Thyroid gland (tissue), 4 donors: ENCODE measurements around the gene ABCC9. TPM values are rescaled to one million over a fixed set of nuclear protein-coding genes. Genes with fewer than 3 reads are reported as not detected.
"Not testable (repeated sequence)": the region's sequence is repeated elsewhere in the genome, so short reads cannot be mapped to it uniquely, and the experiment has no call there.

Experiments
- DNase-seq, 2 donors: peaks; one replicate each; pipeline ENCODE4 v3.0.0-alpha.2; 2019
- H3K27ac ChIP-seq, 3 donors: fragments of 200-600 bp; sonication (generic); 1 replicate in 2 of 3; 2 replicates in 1 of 3; pipeline ENCODE4 v1.5.1; 2016 to 2019; ENCODE audit warnings: mild to moderate bottlenecking in 1 of 3, moderate library complexity in 1 of 3
- H3K27me3 ChIP-seq: fragments of 200-600 bp; sonication (generic); one replicate; pipeline ENCODE4 v1.5.1; 2019
- H3K36me3 ChIP-seq, 2 donors: fragments of 200-600 bp; sonication (generic); one replicate each; pipeline ENCODE4 v1.5.1; 2016 to 2019
- H3K4me1 ChIP-seq, 2 donors: fragments of 200-600 bp; sonication (generic); one replicate each; pipeline ENCODE4 v1.5.1; 2017 to 2019
- H3K4me3 ChIP-seq, 3 donors: fragments of 200-600 bp; sonication (generic); replicated peaks in 1 of 3; 1 replicate in 2 of 3; 2 replicates in 1 of 3; pipeline ENCODE4 v1.5.1; 2016; ENCODE audit warnings: mild to moderate bottlenecking in 1 of 3
- H3K9me3 ChIP-seq: fragments of 200-600 bp; sonication (generic); one replicate; pipeline ENCODE4 v1.5.1; 2017
- CTCF ChIP-seq, 6 experiments: fragments of 200-600 bp in 3 of 6; fragments of 450-650 bp in 3 of 6; sonication (generic) in 3 of 6; IDR thresholded peaks; one replicate each; pipeline ENCODE4 v1.5.1; 2016 to 2019; ENCODE audit warnings: antibody characterized with exemption in 6 of 6, mild to moderate bottlenecking in 2 of 6, inconsistent platforms in 1 of 6, moderate library complexity in 1 of 6
- POLR2A ChIP-seq, 2 donors: fragments of 450-650 bp; IDR thresholded peaks; one replicate each; pipeline ENCODE4 v1.6.1; 2017; ENCODE audit warnings: antibody characterized with exemption in 2 of 2, mild to moderate bottlenecking in 2 of 2, moderate library complexity in 1 of 2
- WGBS, 2 donors: methylation state at CpG; one replicate each; pipeline ENCODE4 v1.1.5; 2017; 5-methylcytosine and 5-hydroxymethylcytosine counted together
- intact Hi-C: fragments of 100-400 bp; cut with DNase I; formaldehyde crosslinking; loops from one replicate; pipeline ENCODE4 v1.15.1; 2023
- total RNA-seq, 4 donors: library from RNA; depleted of rRNA; stranded (reverse); fragments of >200 nt; gene quantifications; one replicate each; pipeline ENCODE4 v1.2.3, GENCODE V29; 2016

The ABCC9 gene
- total RNA-seq, 4 donors from 2014 or later, result 10.5 to 46.8 (median 26.0) TPM

DNA sequence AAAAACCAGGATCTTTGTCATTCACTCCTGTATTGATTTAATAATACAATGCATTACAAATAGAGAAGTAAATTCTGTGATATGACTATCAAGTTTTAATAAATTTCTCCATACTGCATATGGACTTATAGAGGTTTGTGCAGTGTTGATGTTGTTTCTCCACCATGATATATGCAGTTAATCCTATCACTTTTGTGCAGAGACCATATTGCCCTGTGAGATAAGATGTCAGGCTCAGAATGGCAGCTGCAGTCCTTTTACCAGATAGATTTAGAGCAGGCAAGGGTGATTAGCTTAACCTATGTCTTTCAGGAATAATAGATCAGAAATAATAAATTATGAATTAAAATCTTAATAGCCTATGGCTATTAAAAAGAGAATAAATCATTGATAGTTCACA lies 128.1 kb downstream of the ABCC9 start:
- TF ChIP-seq CTCF (IDR thresholded peaks at IDR 0.05), result no peak
- Histone ChIP-seq H3K4me1 (no peaks in the 10 kb centered on the region), H3K9me3 (no peaks in the 10 kb centered on the region), H3K36me3 (no peaks in the 10 kb centered on the region), H3K4me3 (no peak overlapping the region), H3K27me3 (no peaks in the 10 kb centered on the region), H3K27ac (no peak overlapping the region)
- intact Hi-C loops, result no loop called here
- DNase-seq, result no peak

GRCh38 chr12:21812340-21812739 lies 128.9 kb downstream of the ABCC9 start:
- H3K4me3 ChIP-seq, DNase-seq, H3K27me3 ChIP-seq, intact Hi-C loops, H3K9me3 ChIP-seq, H3K27ac ChIP-seq, H3K36me3 ChIP-seq, H3K4me1 ChIP-seq: not testable (repeated sequence)
- WGBS, 2 donors, result 86 to 90% methylated on average over 2 of the region's 2 CpGs

DNA sequence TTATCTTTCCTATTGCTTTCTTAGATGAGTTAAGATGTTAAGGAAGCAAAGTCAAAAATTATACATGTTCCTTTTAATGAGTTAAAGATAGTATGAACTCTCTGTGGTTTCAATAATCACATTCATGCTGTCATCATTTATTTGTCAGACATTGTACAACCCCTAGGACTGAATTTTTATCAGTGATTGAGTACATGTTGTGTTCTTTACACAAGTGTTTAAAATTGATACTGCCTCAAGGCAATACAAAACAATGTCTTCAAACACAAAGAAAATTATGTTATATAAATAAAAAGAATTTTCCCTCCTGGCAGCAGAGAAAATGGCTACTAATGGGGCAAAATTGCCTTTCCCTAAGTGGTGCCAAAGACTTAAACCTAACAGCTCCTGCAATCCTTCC lies 132.1 kb downstream of the ABCC9 start:
- Histone ChIP-seq H3K27me3 (no peaks in the 10 kb centered on the region), H3K27ac (no peak overlapping the region), H3K4me3 (no peak overlapping the region), H3K9me3 (no peaks in the 10 kb centered on the region), H3K36me3 (no peaks in the 10 kb centered on the region), H3K4me1 (no peaks in the 10 kb centered on the region)
- TF ChIP-seq CTCF (IDR thresholded peaks at IDR 0.05), result no peak
- no peak for TF ChIP-seq POLR2A (IDR thresholded peaks at IDR 0.05)
- no peak for DNase-seq
- intact Hi-C loops, result no loop called here

GRCh38 chr12:21806255-21806654 lies 135.0 kb downstream of the ABCC9 start:
- intact Hi-C loops, result no loop called here
- no peak for DNase-seq

DNA sequence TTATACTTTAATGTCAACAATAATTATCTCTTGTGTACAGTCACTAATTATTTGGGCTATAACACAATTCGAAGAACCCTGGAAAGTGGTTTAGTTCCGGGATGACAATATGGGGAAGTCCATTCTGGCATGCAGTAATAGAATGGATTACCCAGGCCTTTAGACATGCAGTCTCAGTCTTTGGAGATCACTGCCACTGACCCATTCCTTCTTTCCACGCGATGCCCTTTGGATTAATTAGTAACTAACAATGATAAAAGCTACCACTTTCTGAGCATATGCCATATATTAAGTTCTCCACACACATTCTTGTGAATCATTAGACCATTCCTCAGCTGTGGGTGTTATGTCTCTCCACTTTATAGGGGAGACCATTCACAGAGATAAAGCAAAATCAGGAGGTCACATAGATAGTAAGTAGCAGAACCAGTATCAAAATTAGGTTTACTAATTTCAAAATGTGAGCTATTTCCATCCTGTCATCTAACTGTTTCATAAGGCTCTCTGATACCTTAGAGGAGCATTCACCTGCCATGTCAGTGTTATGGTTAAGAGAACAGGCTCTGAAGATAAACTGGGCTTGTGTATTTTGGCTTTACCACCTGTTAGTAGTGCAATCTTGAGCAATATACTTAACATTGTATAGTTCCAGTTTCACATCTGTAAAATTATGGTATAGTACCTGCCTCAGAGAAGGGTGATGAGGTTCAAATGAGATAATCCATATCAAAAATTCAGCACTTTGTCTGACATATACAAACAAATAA lies 139.5 kb downstream of the ABCC9 start:
- TF ChIP-seq POLR2A (IDR thresholded peaks at IDR 0.05) (no peak), CTCF (IDR thresholded peaks at IDR 0.05) (no peak)
- H3K27ac ChIP-seq, result no peak overlapping the region
- no peak overlapping the region for H3K4me3 ChIP-seq
- no peaks in the 10 kb centered on the region for H3K36me3 ChIP-seq
- intact Hi-C loops, result no loop called here
- no peaks in the 10 kb centered on the region for H3K9me3 ChIP-seq
- no peaks in the 10 kb centered on the region for H3K27me3 ChIP-seq
- H3K4me1 ChIP-seq, result no peaks in the 10 kb centered on the region
- WGBS, 2 donors, result 92 to 93% methylated on average over 4 of the region's 4 CpGs
- no peak for DNase-seq

More at GRCh38 chr12:21806255-21806654, 135.0 kb downstream of the ABCC9 start:
- no peak for TF ChIP-seq POLR2A (IDR thresholded peaks at IDR 0.05)
- no peak for TF ChIP-seq CTCF (IDR thresholded peaks at IDR 0.05)
- Histone ChIP-seq H3K4me1 (no peaks in the 10 kb centered on the region), H3K27ac (no peak overlapping the region), H3K4me3 (no peak overlapping the region), H3K9me3 (no peaks in the 10 kb centered on the region), H3K36me3 (no peaks in the 10 kb centered on the region), H3K27me3 (no peaks in the 10 kb centered on the region)
